ENCODE measurements around the gene PICK1.

GRCh38 chr22:38079804-38080203 lies 22.6 kb downstream of the PICK1 start:
- TF ChIP-seq CTCF (conservative IDR thresholded peaks at IDR 0.05; ENCODE audit: low read depth, low read length) = no peak
- TF ChIP-seq EZH2 (IDR thresholded peaks at IDR 0.05; ENCODE audit: borderline replicate concordance, low read depth, low read length, poor library complexity, severe bottlenecking) = no peak

Data from A673 (cell line).